OCI-LY7 (cell line): ENCODE measurements around the gene AOPEP. TPM values are rescaled to one million over a fixed set of nuclear protein-coding genes. Genes with fewer than 3 reads are reported as not detected.

Experiments used
- BruUV-seq: library from RNA; stranded (reverse); fragments of 400-500 nt; replicated peaks from 2 replicates; lab custom pipeline; 2021; lab: Mats Ljungman, UMichigan
- CTCF ChIA-PET: fragments of 300-600 bp; sonication (Branson Sonifier 250); formaldehyde crosslinking; loops from one replicate; lab custom pipeline; 2022; ENCODE audit warnings: antibody characterized with exemption; ENCODE audit not compliant: unreplicated experiment; lab: Charles Lee
- POLR2A ChIA-PET: fragments of 300-600 bp; sonication (Branson Sonifier 250); formaldehyde crosslinking; loops from one replicate; lab custom pipeline; 2022; ENCODE audit warnings: antibody characterized with exemption; lab: Charles Lee
- DNase-seq: peaks from one replicate; pipeline ENCODE4 v3.0.0-alpha.2; 2015; ENCODE audit warnings: low spot score
- H2AFZ ChIP-seq: fragments of 200-600 bp; sonication (generic), shearing (Covaris generic); 2 replicates; pipeline ENCODE4 v1.6.1; 2014; ENCODE audit warnings: mild to moderate bottlenecking, antibody characterized with exemption, low read length, moderate library complexity
- H3K27ac ChIP-seq: fragments of 200-600 bp; sonication (generic); 2 replicates; pipeline ENCODE4 v1.5.1; 2014; ENCODE audit warnings: mixed run types, low read depth, mild to moderate bottlenecking, moderate library complexity, low read length, inconsistent platforms; ENCODE audit not compliant: poor library complexity, severe bottlenecking
- H3K36me3 ChIP-seq: fragments of 200-600 bp; sonication (generic); 2 replicates; pipeline ENCODE4 v1.6.1; 2014; ENCODE audit warnings: mild to moderate bottlenecking, antibody characterized with exemption, low read length, moderate library complexity, mixed read lengths; ENCODE audit not compliant: insufficient read depth
- H3K4me1 ChIP-seq: fragments of 200-600 bp; sonication (generic); 2 replicates; pipeline ENCODE4 v1.5.1; 2014; ENCODE audit warnings: mild to moderate bottlenecking, low read length; ENCODE audit not compliant: insufficient read depth, poor library complexity, severe bottlenecking
- H3K4me2 ChIP-seq: fragments of 200-600 bp; sonication (generic); 2 replicates; pipeline ENCODE4 v1.6.1; 2014; ENCODE audit warnings: mild to moderate bottlenecking, low read length
- H3K4me3 ChIP-seq: fragments of 200-600 bp; sonication (generic); 2 replicates; pipeline ENCODE4 v1.5.1; 2014; ENCODE audit warnings: mild to moderate bottlenecking, low read depth, low read length; ENCODE audit not compliant: poor library complexity, severe bottlenecking
- H3K79me2 ChIP-seq: fragments of 200-600 bp; sonication (generic); 2 replicates; pipeline ENCODE4 v1.6.1; 2016; ENCODE audit warnings: low read depth, mild to moderate bottlenecking, low read length, moderate library complexity, mixed read lengths; ENCODE audit not compliant: insufficient read depth
- H3K9me2 ChIP-seq: fragments of 200-600 bp; sonication (generic); 2 replicates; pipeline ENCODE4 v1.6.1; 2016; ENCODE audit warnings: mild to moderate bottlenecking, low read length, mixed read lengths; ENCODE audit not compliant: insufficient read depth
- H3K9me3 ChIP-seq: fragments of 200-600 bp; sonication (generic); 2 replicates; pipeline ENCODE4 v1.6.1; 2014; ENCODE audit warnings: mild to moderate bottlenecking, mixed run types, low read length, mixed read lengths
- H4K20me1 ChIP-seq: fragments of 200-600 bp; sonication (generic); 2 replicates; pipeline ENCODE4 v1.6.1; 2014; ENCODE audit warnings: mild to moderate bottlenecking, antibody characterized with exemption, low read length, moderate library complexity, mixed read lengths; ENCODE audit not compliant: insufficient read depth
- EZH2phosphoT487 ChIP-seq: fragments of 200-600 bp; sonication (generic); IDR thresholded peaks from 2 replicates; pipeline ENCODE4 v1.6.1; 2018; ENCODE audit warnings: low read depth, borderline replicate concordance, mild to moderate bottlenecking, mixed run types, antibody characterized with exemption, low read length, moderate library complexity, mixed read lengths
- intact Hi-C: fragments of 100-400 bp; cut with micrococcal nuclease; formaldehyde crosslinking; loops from one replicate; pipeline ENCODE4 v1.10.0; 2022; ENCODE audit not compliant: unreplicated experiment
- total RNA-seq, 2 experiments: library from RNA; depleted of rRNA in 1 of 2; stranded (reverse); fragments of >200 nt in 1 of 2; shearing (Covaris generic) in 1 of 2; gene quantifications; 2 replicates each; pipeline ENCODE4 v1.2.3, GENCODE V29; 2014 to 2022
- TF ChIP-seq, protein P1 (sequence below): fragments of 200-600 bp; sonication (generic); conservative IDR thresholded peaks from 2 replicates; pipeline ENCODE4 v1.5.1; 2014; ENCODE audit warnings: mild to moderate bottlenecking, antibody characterized with exemption, low read length, moderate library complexity, mixed read lengths

Gene AOPEP
- total RNA-seq, 2 experiments from 2014 or later = 17.3 to 24.3 TPM

GRCh38 chr9:95004411-95005277 lies 278.1 kb downstream of the AOPEP start:
- intact Hi-C loops = no loop called here
- no peak for TF ChIP-seq EZH2phosphoT487
- TF ChIP-seq, protein P1, sequence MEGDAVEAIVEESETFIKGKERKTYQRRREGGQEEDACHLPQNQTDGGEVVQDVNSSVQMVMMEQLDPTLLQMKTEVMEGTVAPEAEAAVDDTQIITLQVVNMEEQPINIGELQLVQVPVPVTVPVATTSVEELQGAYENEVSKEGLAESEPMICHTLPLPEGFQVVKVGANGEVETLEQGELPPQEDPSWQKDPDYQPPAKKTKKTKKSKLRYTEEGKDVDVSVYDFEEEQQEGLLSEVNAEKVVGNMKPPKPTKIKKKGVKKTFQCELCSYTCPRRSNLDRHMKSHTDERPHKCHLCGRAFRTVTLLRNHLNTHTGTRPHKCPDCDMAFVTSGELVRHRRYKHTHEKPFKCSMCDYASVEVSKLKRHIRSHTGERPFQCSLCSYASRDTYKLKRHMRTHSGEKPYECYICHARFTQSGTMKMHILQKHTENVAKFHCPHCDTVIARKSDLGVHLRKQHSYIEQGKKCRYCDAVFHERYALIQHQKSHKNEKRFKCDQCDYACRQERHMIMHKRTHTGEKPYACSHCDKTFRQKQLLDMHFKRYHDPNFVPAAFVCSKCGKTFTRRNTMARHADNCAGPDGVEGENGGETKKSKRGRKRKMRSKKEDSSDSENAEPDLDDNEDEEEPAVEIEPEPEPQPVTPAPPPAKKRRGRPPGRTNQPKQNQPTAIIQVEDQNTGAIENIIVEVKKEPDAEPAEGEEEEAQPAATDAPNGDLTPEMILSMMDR = no peak
- H3K4me2 ChIP-seq = peak overlapping the region; percentile 72
- CTCF ChIA-PET = no interaction called here
- no peaks in the 10 kb centered on the region for H3K79me2 ChIP-seq
- H3K4me3 ChIP-seq = peak overlapping the region; percentile 62
- no peaks in the 10 kb centered on the region for H4K20me1 ChIP-seq
- DNase-seq = no peak
- POLR2A ChIA-PET = no interaction called here
- no peaks in the 10 kb centered on the region for H3K36me3 ChIP-seq
- BruUV-seq = no TSS peak
- no peak overlapping the region for H3K27ac ChIP-seq
- H3K9me2 ChIP-seq = no peaks in the 10 kb centered on the region
- no peaks in the 10 kb centered on the region for H3K9me3 ChIP-seq
- no peak overlapping the region for H2AFZ ChIP-seq
- H3K4me1 ChIP-seq = no peaks in the 10 kb centered on the region

- intact Hi-C loops = no loop called here
- no TSS peak for BruUV-seq
- Histone ChIP-seq H3K27ac (no peak overlapping the region), H3K4me2 (peak overlapping the region; percentile 6; the same call in 1 of the 2 replicates), H3K36me3 (no peaks in the 10 kb centered on the region), H2AFZ (no peak overlapping the region), H3K9me2 (no peaks in the 10 kb centered on the region), H3K4me3 (no peak overlapping the region), H3K79me2 (no peaks in the 10 kb centered on the region), H3K9me3 (no peaks in the 10 kb centered on the region), H3K4me1 (no peaks in the 10 kb centered on the region), H4K20me1 (no peaks in the 10 kb centered on the region)
- ChIA-PET POLR2A (interaction anchor here (0.5 kb wide), 1 partner anchor 1678 kb away, joined by 4 read pairs; no protein-coding TSS in a partner anchor), CTCF (no interaction called here)
- TF ChIP-seq, protein P1 = no peak
- TF ChIP-seq EZH2phosphoT487 = no peak
- no peak for DNase-seq
These were observed 279.0 kb downstream of the AOPEP start for GRCh38 chr9:95005278-95006143.
